HCT116 (cell line): ENCODE data around the gene ABLIM1. TPM values are rescaled to one million over a fixed set of nuclear protein-coding genes. Genes with fewer than 3 reads are reported as not detected.

Experiments used
- ATAC-seq: fragments of 200-7000 bp; cut with Tn5 transposase; 2 replicates; pipeline ENCODE4 v1.9.1; 2020; ENCODE audit warnings: mild to moderate bottlenecking, moderate library complexity
- BruUV-seq: library from RNA; stranded (reverse); fragments of 400-500 nt; replicated peaks from 2 replicates; lab custom pipeline; 2021; lab: Mats Ljungman, UMichigan
- CTCF ChIA-PET: fragments of 300-600 bp; sonication (Branson Sonifier 250); formaldehyde crosslinking; loops from one replicate; lab custom pipeline; 2021; ENCODE audit warnings: antibody characterized with exemption; lab: Charles Lee
- POLR2A ChIA-PET: fragments of 300-600, 350-600 bp; sonication (Branson Sonifier 250); formaldehyde crosslinking; loops from one replicate; lab custom pipeline; 2021; ENCODE audit warnings: antibody characterized with exemption; lab: Charles Lee
- RAD21 ChIA-PET, 2 experiments: fragments of 300-600 bp; sonication (Branson Sonifier 250); formaldehyde crosslinking; loops; one replicate each; lab custom pipeline; 2023; ENCODE audit warnings: low total read pairs in 2 of 2; ENCODE audit not compliant: uncharacterized antibody in 2 of 2, unreplicated experiment in 2 of 2, low non-redundant PET in 1 of 2; lab: Charles Lee
- DNase-seq: peaks from one replicate; pipeline ENCODE4 v3.0.0-alpha.2; 2010; ENCODE audit warnings: low read depth, low spot score
- H2AFZ ChIP-seq: fragments of 200-600 bp; shearing (Covaris generic), sonication (generic); 2 replicates; pipeline ENCODE4 v1.6.1; 2017; ENCODE audit warnings: low read depth, mixed run types, mixed read lengths, antibody characterized with exemption, low read length; ENCODE audit not compliant: poor library complexity, severe bottlenecking
- H3K27ac ChIP-seq: 2 replicates; pipeline ENCODE4 v1.5.1; 2012; ENCODE audit warnings: low read depth, low read length
- H3K27me3 ChIP-seq: fragments of 200-600 bp; sonication (generic); 2 replicates; pipeline ENCODE4 v1.6.1; 2016; ENCODE audit warnings: mixed run types, low read length, mixed read lengths; ENCODE audit not compliant: insufficient read depth
- H3K36me3 ChIP-seq, 2 experiments: fragments of 200-500 bp in 1 of 2; fragments of 200-600 bp in 1 of 2; sonication (Bioruptor generic) in 1 of 2; sonication (generic) in 1 of 2; 2 replicates each; pipeline versions ENCODE4 v1.5.1 to v1.6.1; 2014 to 2016; ENCODE audit warnings: low read length in 2 of 2, inconsistent platforms in 1 of 2, mixed read lengths in 1 of 2, mixed run types in 1 of 2; ENCODE audit not compliant: insufficient read depth in 2 of 2, control insufficient read depth in 1 of 2
- H3K4me1 ChIP-seq, 2 experiments: fragments of 200-600 bp in 1 of 2; sonication (generic) in 1 of 2; 2 replicates each; pipeline versions ENCODE4 v1.5.1 to v1.6.1; 2012 to 2017; ENCODE audit warnings: low read length in 2 of 2, inconsistent platforms in 1 of 2, mild to moderate bottlenecking in 1 of 2, mixed read lengths in 1 of 2, mixed run types in 1 of 2, moderate library complexity in 1 of 2; ENCODE audit not compliant: insufficient read depth in 2 of 2, control insufficient read depth in 1 of 2
- H3K4me2 ChIP-seq: fragments of 200-600 bp; sonication (generic); 2 replicates; pipeline ENCODE4 v1.6.1; 2017; ENCODE audit warnings: mixed run types, low read length, mixed read lengths
- H3K4me3 ChIP-seq, 2 experiments: fragments of 200-600 bp in 1 of 2; sonication (generic) in 1 of 2; replicated peaks in 1 of 2; 2 replicates each; pipeline ENCODE4 v1.5.1; 2011 to 2016; ENCODE audit warnings: low read length in 2 of 2, control low read depth in 1 of 2, low read depth in 1 of 2, mild to moderate bottlenecking in 1 of 2, mixed read lengths in 1 of 2, mixed run types in 1 of 2
- H3K79me2 ChIP-seq: fragments of 200-600 bp; sonication (generic); 2 replicates; pipeline ENCODE4 v1.6.1; 2017; ENCODE audit warnings: mild to moderate bottlenecking, mixed run types, low read length, moderate library complexity, mixed read lengths; ENCODE audit not compliant: insufficient read depth
- H3K9ac ChIP-seq: fragments of 200-600 bp; sonication (generic); 2 replicates; pipeline ENCODE4 v1.6.1; 2016; ENCODE audit warnings: low read length, mixed read lengths
- H3K9me2 ChIP-seq: fragments of 200-600 bp; sonication (generic), shearing (Covaris generic); 2 replicates; pipeline ENCODE4 v1.6.1; 2017; ENCODE audit warnings: mixed run types, mild to moderate bottlenecking, moderate library complexity; ENCODE audit not compliant: insufficient read depth
- H3K9me3 ChIP-seq, 2 experiments: fragments of 200-500 bp in 1 of 2; fragments of 200-600 bp in 1 of 2; sonication (Bioruptor generic) in 1 of 2; sonication (generic) in 1 of 2; 2 replicates each; pipeline ENCODE4 v1.6.1; 2014 to 2017; ENCODE audit warnings: low read length in 2 of 2, mixed read lengths in 2 of 2, inconsistent platforms in 1 of 2, low read depth in 1 of 2, mild to moderate bottlenecking in 1 of 2, mixed run types in 1 of 2, moderate library complexity in 1 of 2; ENCODE audit not compliant: control insufficient read depth in 1 of 2, insufficient read depth in 1 of 2
- H4K20me1 ChIP-seq: fragments of 200-600 bp; sonication (generic), shearing (Covaris generic); 2 replicates; pipeline ENCODE4 v1.6.1; 2017; ENCODE audit warnings: mixed run types, mild to moderate bottlenecking, moderate library complexity; ENCODE audit not compliant: insufficient read depth
- CBX3 ChIP-seq: IDR thresholded peaks from 2 replicates; pipeline ENCODE4 v1.6.1; 2012; ENCODE audit warnings: low read depth
- CEBPB ChIP-seq: IDR thresholded peaks from 2 replicates; pipeline ENCODE4 v1.6.1; 2012; ENCODE audit warnings: low read depth
- EZH2 ChIP-seq: fragments of 200-600 bp; sonication (generic); IDR thresholded peaks from 2 replicates; pipeline ENCODE4 v1.6.1; 2017; ENCODE audit warnings: antibody characterized with exemption, mixed run types
- FOSL1 ChIP-seq: IDR thresholded peaks from 2 replicates; pipeline ENCODE4 v1.6.1; 2012; ENCODE audit warnings: low read depth
- JUND ChIP-seq: IDR thresholded peaks from 2 replicates; pipeline ENCODE4 v1.6.1; 2012
- MAX ChIP-seq: IDR thresholded peaks from 2 replicates; pipeline ENCODE4 v1.6.1; 2012
- POLR2AphosphoS5 ChIP-seq: IDR thresholded peaks from 2 replicates; pipeline ENCODE4 v1.6.1; 2011; ENCODE audit warnings: mild to moderate bottlenecking, low read depth, low read length, moderate library complexity
- RAD21 ChIP-seq: IDR thresholded peaks from 2 replicates; pipeline ENCODE4 v1.6.1; 2012; ENCODE audit warnings: low read depth, mild to moderate bottlenecking
- REST ChIP-seq: IDR thresholded peaks from 2 replicates; pipeline ENCODE4 v1.6.1; 2012; ENCODE audit warnings: low read depth
- SIN3A ChIP-seq: IDR thresholded peaks from 2 replicates; pipeline ENCODE4 v1.6.1; 2012; ENCODE audit warnings: low read depth
- TCF7L2 ChIP-seq: IDR thresholded peaks from 2 replicates; pipeline ENCODE4 v1.7.0; 2011; ENCODE audit warnings: borderline replicate concordance, inconsistent platforms; ENCODE audit not compliant: insufficient read depth, insufficient read length; ENCODE audit errors: extremely low read depth
- YY1 ChIP-seq: IDR thresholded peaks from 2 replicates; pipeline ENCODE4 v1.6.1; 2011; ENCODE audit warnings: low read length, low read depth, moderate library complexity, mild to moderate bottlenecking; ENCODE audit not compliant: insufficient replicate concordance; ENCODE audit errors: extremely low read depth
- ZFX ChIP-seq: fragments of 450-650 bp; IDR thresholded peaks from 2 replicates; pipeline ENCODE4 v1.6.1; 2017
- intact Hi-C: fragments of 100-400 bp; cut with micrococcal nuclease; formaldehyde crosslinking; loops from 2 replicates; pipeline ENCODE4 v1.10.0; 2022
- total RNA-seq: library from RNA; stranded (reverse); gene quantifications from one replicate; pipeline ENCODE4 v1.2.1, GENCODE V29; 2021; ENCODE audit not compliant: unreplicated experiment

ABLIM1 gene
- total RNA-seq, 1 experiment from 2014 or later: 96.2 TPM

GRCh38 chr10:114681542-114681941 lies 23.5 kb upstream of the ABLIM1 start:
- Histone ChIP-seq H3K36me3 (no peaks in the 10 kb centered on the region), H3K9me2 (no peaks in the 10 kb centered on the region), H3K9ac (no peak overlapping the region), H4K20me1 (no peaks in the 10 kb centered on the region), H3K4me1 (peaks cover 31 to 45% of the 10 kb centered on the region in 2 experiments), H3K27me3 (no peaks in the 10 kb centered on the region), H3K79me2 (no peaks in the 10 kb centered on the region), H3K4me3 (no peak overlapping the region), H3K27ac (no peak overlapping the region), H3K4me2 (peak overlapping the region; percentile 45), H2AFZ (no peak overlapping the region), H3K9me3 (no peaks in the 10 kb centered on the region)
- ChIA-PET CTCF (interaction anchor here (1.2 kb wide), 1 partner anchor 13 kb away, joined by 4 read pairs; no protein-coding TSS in a partner anchor), RAD21 (no interaction called here), POLR2A (no interaction called here)
- no TSS peak for BruUV-seq
- intact Hi-C loops: no loop called here
- DNase-seq: peak; percentile 36
- ATAC-seq: peak; percentile 62
- peak; percentile 50 for TF ChIP-seq JUND
- peak; percentile 29; the same call in 1 of the 2 replicates for TF ChIP-seq FOSL1
- TF ChIP-seq CBX3: no peak

- no peak for TF ChIP-seq RAD21
- TF ChIP-seq POLR2AphosphoS5: no peak
- no peak for TF ChIP-seq CEBPB
- TF ChIP-seq ZFX: no peak
- no peak for TF ChIP-seq EZH2
- TF ChIP-seq TCF7L2: no peak
- TF ChIP-seq FOSL1: no peak
- TF ChIP-seq SIN3A: no peak
- no peak for TF ChIP-seq REST
- no peak for TF ChIP-seq JUND
- no peak for TF ChIP-seq MAX
- TF ChIP-seq YY1: no peak
- Histone ChIP-seq H3K9me3 (no peaks in the 10 kb centered on the region), H3K9me2 (no peaks in the 10 kb centered on the region), H3K79me2 (no peaks in the 10 kb centered on the region), H3K36me3 (no peaks in the 10 kb centered on the region), H3K9ac (no peak overlapping the region), H3K4me1 (peaks cover 22 to 36% of the 10 kb centered on the region in 2 experiments), H4K20me1 (no peaks in the 10 kb centered on the region), H3K4me2 (no peak overlapping the region), H2AFZ (no peak overlapping the region), H3K27ac (no peak overlapping the region), H3K4me3 (no peak overlapping the region), H3K27me3 (no peaks in the 10 kb centered on the region)
- DNase-seq (no peak), ATAC-seq (no peak)
- ChIA-PET POLR2A (no interaction called here), CTCF (interaction anchor here (1.2 kb wide), 1 partner anchor 14 kb away, joined by 4 read pairs; no protein-coding TSS in a partner anchor), RAD21 (no interaction called here)
- no TSS peak for BruUV-seq
- intact Hi-C loops: no loop called here
These were observed 22.6 kb upstream of the ABLIM1 start for GRCh38 chr10:114680543-114681117.
